K562 (cell line): ENCODE results near the gene TEX52. TPM values are rescaled to one million over a fixed set of nuclear protein-coding genes. Genes with fewer than 3 reads are reported as not detected.

Experiments used
- BCL6 ChIP-seq: fragments of 250-450 bp; sonication (Bioruptor Pico); IDR thresholded peaks from 2 replicates; pipeline ENCODE4 v1.4.0; 2020
- EGR1 ChIP-seq: fragments of 450-650 bp; conservative IDR thresholded peaks from 2 replicates; pipeline ENCODE4 v1.6.1; 2017; ENCODE audit warnings: mild to moderate bottlenecking
- MAX ChIP-seq: sonication (generic); formaldehyde crosslinking; IDR thresholded peaks from 2 replicates; pipeline ENCODE4 v1.9.0; 2022; ENCODE audit warnings: mild to moderate bottlenecking, missing genetic modification reagents
- MYC ChIP-seq, 2 experiments: fragments of 250-450 bp in 1 of 2; sonication (Bioruptor Pico) in 1 of 2; IDR thresholded peaks; 2 replicates each; pipeline versions ENCODE4 v1.5.1 to v1.6.1; 2012 to 2021; ENCODE audit warnings: low read depth in 2 of 2, borderline replicate concordance in 1 of 2, improper control_type of control experiment in 1 of 2, low read length in 1 of 2, mild to moderate bottlenecking in 1 of 2, moderate library complexity in 1 of 2
- NUFIP1 ChIP-seq: fragments of 450-650 bp; IDR thresholded peaks from 2 replicates; pipeline ENCODE4 v1.6.1; 2018; ENCODE audit not compliant: partially characterized antibody
- RFX5 ChIP-seq: IDR thresholded peaks from 2 replicates; pipeline ENCODE4 v1.6.1; 2011; ENCODE audit warnings: low read depth, mild to moderate bottlenecking, improper control_type of control experiment, low read length
- SPI1 ChIP-seq: IDR thresholded peaks from 2 replicates; pipeline ENCODE4 v1.6.1; 2011; ENCODE audit warnings: low read depth, low read length, control low read depth, borderline replicate concordance
- TEAD1 ChIP-seq, 2 experiments: fragments of 450-650 bp in 1 of 2; sonication (generic) in 1 of 2; formaldehyde crosslinking; IDR thresholded peaks; 2 replicates each; pipeline versions ENCODE4 v1.4.0 to v1.8.0; 2020 to 2022; ENCODE audit warnings: mild to moderate bottlenecking in 2 of 2, missing genetic modification reagents in 1 of 2
- ZNF77 ChIP-seq: fragments of 250-450 bp; sonication (Bioruptor Pico); IDR thresholded peaks from 2 replicates; pipeline ENCODE4 v1.5.0; 2020
- polyA plus RNA-seq, 8 experiments: library from polyadenylated mRNA; depleted of rRNA in 4 of 8; stranded (reverse) in 5 of 8; unstranded in 3 of 8; fragments of >200 nt; fragmentation: Nextera tagmentation in 2 of 8; fragmentation: Illumina TruSeq in 1 of 8; extraction: Ambion mirVana in 2 of 8; extraction: Trizol in 1 of 8; gene quantifications; 2 replicates each; pipeline versions ENCODE4 v1.2.1 to v1.2.3, GENCODE V29; 2011 to 2014; ENCODE audit warnings: inconsistent platforms in 1 of 8, missing spikeins in 1 of 8
- total RNA-seq, 7 experiments: library from RNA; depleted of rRNA in 6 of 7; stranded (reverse); fragments of >200 nt in 6 of 7; fragmentation: Illumina TruSeq in 2 of 7; extraction: Trizol in 2 of 7; gene quantifications; 2 replicates each; pipeline versions ENCODE4 v1.2.1 to v1.2.3, GENCODE V29; 2011 to 2021; ENCODE audit warnings: low replicate concordance in 1 of 7
- TF ChIP-seq, protein P1 (sequence below), 3 experiments: fragments of 200-800 bp in 1 of 3; fragments of 250-450 bp in 1 of 3; fragments of 450-650 bp in 1 of 3; sonication (Bioruptor Pico) in 1 of 3; sonication (Bioruptor generic) in 1 of 3; formaldehyde crosslinking in 1 of 3; IDR thresholded peaks; 2 replicates each; pipeline versions ENCODE4 v1.6.1 to v1.8.0; 2016 to 2022; ENCODE audit warnings: mild to moderate bottlenecking in 2 of 3, missing genetic modification characterization in 2 of 3, missing compliant biosample characterization in 1 of 3, moderate library complexity in 1 of 3
- TF ChIP-seq, protein P2 (sequence below): fragments of 200-800 bp; sonication (Bioruptor generic); IDR thresholded peaks from 2 replicates; pipeline ENCODE4 v1.6.1; 2017; ENCODE audit warnings: missing genetic modification characterization, missing compliant biosample characterization
- TF ChIP-seq, protein P3 (sequence below): fragments of 450-650 bp; conservative IDR thresholded peaks from 2 replicates; pipeline ENCODE4 v1.6.1; 2016; ENCODE audit warnings: missing genetic modification characterization, low read depth, mild to moderate bottlenecking, control low read depth, missing compliant biosample characterization
- TF ChIP-seq, protein P4 (sequence below): fragments of 250-450 bp; sonication (Bioruptor Pico); IDR thresholded peaks from 2 replicates; pipeline ENCODE4 v1.4.0; 2020; ENCODE audit warnings: borderline replicate concordance
- TF ChIP-seq, protein P5 (sequence below), 2 experiments: fragments of 450-650 bp; conservative IDR thresholded peaks; 2 replicates each; pipeline ENCODE4 v1.6.1; 2017; ENCODE audit warnings: mild to moderate bottlenecking in 2 of 2, moderate library complexity in 2 of 2

The TEX52 gene
- total and polyA plus RNA-seq, 9 of the 15 experiments (the other 6 are each of a cell fraction or from before 2014, with no cell fraction given) = not detected

GRCh38 chr12:2877047-2877952 is 20.5 kb upstream of the TEX52 start, which contains the start of the genes FOXM1 and RHNO1 (continued):
- peak; percentile 91 for TF ChIP-seq EGR1
- no peak for TF ChIP-seq SPI1
- TF ChIP-seq, protein P1, sequence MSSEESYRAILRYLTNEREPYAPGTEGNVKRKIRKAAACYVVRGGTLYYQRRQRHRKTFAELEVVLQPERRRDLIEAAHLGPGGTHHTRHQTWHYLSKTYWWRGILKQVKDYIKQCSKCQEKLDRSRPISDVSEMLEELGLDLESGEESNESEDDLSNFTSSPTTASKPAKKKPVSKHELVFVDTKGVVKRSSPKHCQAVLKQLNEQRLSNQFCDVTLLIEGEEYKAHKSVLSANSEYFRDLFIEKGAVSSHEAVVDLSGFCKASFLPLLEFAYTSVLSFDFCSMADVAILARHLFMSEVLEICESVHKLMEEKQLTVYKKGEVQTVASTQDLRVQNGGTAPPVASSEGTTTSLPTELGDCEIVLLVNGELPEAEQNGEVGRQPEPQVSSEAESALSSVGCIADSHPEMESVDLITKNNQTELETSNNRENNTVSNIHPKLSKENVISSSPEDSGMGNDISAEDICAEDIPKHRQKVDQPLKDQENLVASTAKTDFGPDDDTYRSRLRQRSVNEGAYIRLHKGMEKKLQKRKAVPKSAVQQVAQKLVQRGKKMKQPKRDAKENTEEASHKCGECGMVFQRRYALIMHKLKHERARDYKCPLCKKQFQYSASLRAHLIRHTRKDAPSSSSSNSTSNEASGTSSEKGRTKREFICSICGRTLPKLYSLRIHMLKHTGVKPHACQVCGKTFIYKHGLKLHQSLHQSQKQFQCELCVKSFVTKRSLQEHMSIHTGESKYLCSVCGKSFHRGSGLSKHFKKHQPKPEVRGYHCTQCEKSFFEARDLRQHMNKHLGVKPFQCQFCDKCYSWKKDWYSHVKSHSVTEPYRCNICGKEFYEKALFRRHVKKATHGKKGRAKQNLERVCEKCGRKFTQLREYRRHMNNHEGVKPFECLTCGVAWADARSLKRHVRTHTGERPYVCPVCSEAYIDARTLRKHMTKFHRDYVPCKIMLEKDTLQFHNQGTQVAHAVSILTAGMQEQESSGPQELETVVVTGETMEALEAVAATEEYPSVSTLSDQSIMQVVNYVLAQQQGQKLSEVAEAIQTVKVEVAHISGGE (CRISPR knock-in tag; IDR thresholded peaks at IDR 0.05) = peak in 1 of 3 experiments; percentile 35; a peak in 1 of 6 replicates
- TF ChIP-seq MYC (IDR thresholded peaks at IDR 0.05; ENCODE audit: low read depth, low read length) = 0 out of 2 replicates have a peak, but pooled peaks have one; percentile 45
- TF ChIP-seq MYC (CRISPR knock-in tag; IDR thresholded peaks at IDR 0.05; ENCODE audit: borderline replicate concordance, low read depth) = no peak
- TF ChIP-seq MAX (CRISPR knock-in tag) = peak; percentile 35
- peak in 1 of 2 experiments; percentile 89; a peak in 1 of 4 replicates for TF ChIP-seq TEAD1 (CRISPR knock-in tag; IDR thresholded peaks at IDR 0.05)
- no peak for TF ChIP-seq ZNF77 (CRISPR knock-in tag)
- no peak for TF ChIP-seq NUFIP1
- TF ChIP-seq, protein P2, sequence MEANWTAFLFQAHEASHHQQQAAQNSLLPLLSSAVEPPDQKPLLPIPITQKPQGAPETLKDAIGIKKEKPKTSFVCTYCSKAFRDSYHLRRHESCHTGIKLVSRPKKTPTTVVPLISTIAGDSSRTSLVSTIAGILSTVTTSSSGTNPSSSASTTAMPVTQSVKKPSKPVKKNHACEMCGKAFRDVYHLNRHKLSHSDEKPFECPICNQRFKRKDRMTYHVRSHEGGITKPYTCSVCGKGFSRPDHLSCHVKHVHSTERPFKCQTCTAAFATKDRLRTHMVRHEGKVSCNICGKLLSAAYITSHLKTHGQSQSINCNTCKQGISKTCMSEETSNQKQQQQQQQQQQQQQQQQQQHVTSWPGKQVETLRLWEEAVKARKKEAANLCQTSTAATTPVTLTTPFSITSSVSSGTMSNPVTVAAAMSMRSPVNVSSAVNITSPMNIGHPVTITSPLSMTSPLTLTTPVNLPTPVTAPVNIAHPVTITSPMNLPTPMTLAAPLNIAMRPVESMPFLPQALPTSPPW = peak; percentile 34
- TF ChIP-seq, protein P3, sequence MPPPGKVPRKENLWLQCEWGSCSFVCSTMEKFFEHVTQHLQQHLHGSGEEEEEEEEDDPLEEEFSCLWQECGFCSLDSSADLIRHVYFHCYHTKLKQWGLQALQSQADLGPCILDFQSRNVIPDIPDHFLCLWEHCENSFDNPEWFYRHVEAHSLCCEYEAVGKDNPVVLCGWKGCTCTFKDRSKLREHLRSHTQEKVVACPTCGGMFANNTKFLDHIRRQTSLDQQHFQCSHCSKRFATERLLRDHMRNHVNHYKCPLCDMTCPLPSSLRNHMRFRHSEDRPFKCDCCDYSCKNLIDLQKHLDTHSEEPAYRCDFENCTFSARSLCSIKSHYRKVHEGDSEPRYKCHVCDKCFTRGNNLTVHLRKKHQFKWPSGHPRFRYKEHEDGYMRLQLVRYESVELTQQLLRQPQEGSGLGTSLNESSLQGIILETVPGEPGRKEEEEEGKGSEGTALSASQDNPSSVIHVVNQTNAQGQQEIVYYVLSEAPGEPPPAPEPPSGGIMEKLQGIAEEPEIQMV (tag) = no peak
- TF ChIP-seq BCL6 (CRISPR knock-in tag) = no peak
- TF ChIP-seq RFX5 = no peak
- TF ChIP-seq, protein P4, sequence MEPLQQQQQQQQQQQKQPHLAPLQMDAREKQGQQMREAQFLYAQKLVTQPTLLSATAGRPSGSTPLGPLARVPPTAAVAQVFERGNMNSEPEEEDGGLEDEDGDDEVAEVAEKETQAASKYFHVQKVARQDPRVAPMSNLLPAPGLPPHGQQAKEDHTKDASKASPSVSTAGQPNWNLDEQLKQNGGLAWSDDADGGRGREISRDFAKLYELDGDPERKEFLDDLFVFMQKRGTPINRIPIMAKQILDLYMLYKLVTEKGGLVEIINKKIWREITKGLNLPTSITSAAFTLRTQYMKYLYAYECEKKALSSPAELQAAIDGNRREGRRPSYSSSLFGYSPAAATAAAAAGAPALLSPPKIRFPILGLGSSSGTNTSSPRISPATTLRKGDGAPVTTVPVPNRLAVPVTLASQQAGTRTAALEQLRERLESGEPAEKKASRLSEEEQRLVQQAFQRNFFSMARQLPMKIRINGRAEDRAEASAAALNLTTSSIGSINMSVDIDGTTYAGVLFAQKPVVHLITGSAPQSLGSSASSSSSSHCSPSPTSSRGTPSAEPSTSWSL (CRISPR knock-in tag) = no peak
- TF ChIP-seq, protein P5, sequence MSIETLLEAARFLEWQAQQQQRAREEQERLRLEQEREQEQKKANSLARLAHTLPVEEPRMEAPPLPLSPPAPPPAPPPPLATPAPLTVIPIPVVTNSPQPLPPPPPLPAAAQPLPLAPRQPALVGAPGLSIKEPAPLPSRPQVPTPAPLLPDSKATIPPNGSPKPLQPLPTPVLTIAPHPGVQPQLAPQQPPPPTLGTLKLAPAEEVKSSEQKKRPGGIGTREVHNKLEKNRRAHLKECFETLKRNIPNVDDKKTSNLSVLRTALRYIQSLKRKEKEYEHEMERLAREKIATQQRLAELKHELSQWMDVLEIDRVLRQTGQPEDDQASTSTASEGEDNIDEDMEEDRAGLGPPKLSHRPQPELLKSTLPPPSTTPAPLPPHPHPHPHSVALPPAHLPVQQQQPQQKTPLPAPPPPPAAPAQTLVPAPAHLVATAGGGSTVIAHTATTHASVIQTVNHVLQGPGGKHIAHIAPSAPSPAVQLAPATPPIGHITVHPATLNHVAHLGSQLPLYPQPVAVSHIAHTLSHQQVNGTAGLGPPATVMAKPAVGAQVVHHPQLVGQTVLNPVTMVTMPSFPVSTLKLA (conservative IDR thresholded peaks at IDR 0.05) = peak; percentile 73 to 82
